H1 (cell line): ENCODE data around the gene LRRC25. TPM values are rescaled to one million over a fixed set of nuclear protein-coding genes. Genes with fewer than 3 reads are reported as not detected.

Source experiments
- CTCF ChIA-PET: fragments of 300-600 bp; sonication (Branson Sonifier 250); formaldehyde crosslinking; loops from one replicate; lab custom pipeline; 2021; ENCODE audit not compliant: partially characterized antibody; lab: Charles Lee
- POLR2A ChIA-PET: fragments of 300-600 bp; sonication (Branson Sonifier 250); formaldehyde crosslinking; loops from one replicate; lab custom pipeline; 2021; ENCODE audit warnings: inconsistent platforms; ENCODE audit not compliant: partially characterized antibody; lab: Charles Lee
- DNase-seq, 2 experiments: peaks; one replicate each; pipeline versions ENCODE4 v3.0.0 to v3.0.0-alpha.2; 2010 to 2022; ENCODE audit warnings: low spot score in 2 of 2, low read depth in 1 of 2, mixed read lengths in 1 of 2
- FAIRE-seq: peaks from 2 replicates; lab custom pipeline; 2011; peaks lifted over from hg19 to GRCh38; lab: Jason Lieb, UNC
- H2AFZ ChIP-seq: 2 replicates; pipeline ENCODE4 v1.8.1; 2012; ENCODE audit warnings: low read length, inconsistent platforms
- H2AK5ac ChIP-seq: 2 replicates; pipeline ENCODE4 v1.6.1; 2013; ENCODE audit warnings: low read depth, low read length
- H2BK120ac ChIP-seq: replicated peaks from 2 replicates; pipeline ENCODE3; 2013; ENCODE audit warnings: low read depth, low read length, inconsistent platforms
- H2BK12ac ChIP-seq: 2 replicates; pipeline ENCODE4 v1.6.1; 2013; ENCODE audit warnings: low read depth, low read length
- H2BK15ac ChIP-seq: 2 replicates; pipeline ENCODE4 v1.6.1; 2013; ENCODE audit warnings: low read length
- H2BK20ac ChIP-seq: 2 replicates; pipeline ENCODE4 v1.6.1; 2013; ENCODE audit warnings: low read length
- H2BK5ac ChIP-seq: 2 replicates; pipeline ENCODE4 v1.6.1; 2013; ENCODE audit warnings: low read depth, low read length
- H3K14ac ChIP-seq: 2 replicates; pipeline ENCODE4 v1.6.1; 2013; ENCODE audit warnings: inconsistent platforms; ENCODE audit not compliant: insufficient read length
- H3K18ac ChIP-seq: 2 replicates; pipeline ENCODE4 v1.6.1; 2013; ENCODE audit warnings: low read length; ENCODE audit errors: extremely low read depth
- H3K23ac ChIP-seq: 2 replicates; pipeline ENCODE4 v1.6.1; 2013; ENCODE audit warnings: inconsistent platforms; ENCODE audit not compliant: insufficient read length
- H3K23me2 ChIP-seq: 2 replicates; pipeline ENCODE4 v1.6.1; 2013; ENCODE audit warnings: low read depth, low read length
- H3K27ac ChIP-seq: 2 replicates; pipeline ENCODE4 v1.6.1; 2011; ENCODE audit warnings: low read depth, low read length, inconsistent platforms
- H3K27me3 ChIP-seq, 4 experiments: replicated peaks in 1 of 4; 1 replicate in 1 of 4; 2 replicates in 3 of 4; pipeline versions ENCODE4 v1.6.1 to v1.8.1; 2011 to 2013; ENCODE audit warnings: low read length in 3 of 4, mild to moderate bottlenecking in 3 of 4, inconsistent platforms in 2 of 4, mixed read lengths in 2 of 4, moderate library complexity in 1 of 4; ENCODE audit not compliant: control insufficient read depth in 3 of 4, insufficient read depth in 3 of 4; ENCODE audit errors: extremely low read depth in 1 of 4
- H3K36me3 ChIP-seq, 4 experiments: 2 replicates each; pipeline versions ENCODE4 v1.6.1 to v1.8.1; 2011 to 2013; ENCODE audit warnings: mild to moderate bottlenecking in 4 of 4, low read length in 3 of 4, moderate library complexity in 2 of 4, control low read depth in 1 of 4, inconsistent platforms in 1 of 4; ENCODE audit not compliant: insufficient read depth in 4 of 4, control insufficient read depth in 2 of 4
- H3K4ac ChIP-seq: replicated peaks from 2 replicates; pipeline ENCODE3; 2013; ENCODE audit warnings: low read length, low read depth, mixed read lengths, inconsistent platforms; ENCODE audit not compliant: insufficient read length
- H3K4me1 ChIP-seq, 4 experiments: replicated peaks in 1 of 4; 1 replicate in 1 of 4; 2 replicates in 3 of 4; pipeline versions ENCODE4 v1.6.1 to v1.8.1; 2011 to 2013; ENCODE audit warnings: low read length in 3 of 4, inconsistent platforms in 2 of 4, mixed read lengths in 1 of 4; ENCODE audit not compliant: insufficient read depth in 4 of 4, control insufficient read depth in 3 of 4
- H3K4me2 ChIP-seq, 2 experiments: 2 replicates each; pipeline versions ENCODE4 v1.6.1 to v1.8.1; 2011 to 2013; ENCODE audit warnings: low read depth in 2 of 2, low read length in 2 of 2, control low read depth in 1 of 2, inconsistent platforms in 1 of 2, mild to moderate bottlenecking in 1 of 2; ENCODE audit not compliant: insufficient read depth in 1 of 2
- H3K4me3 ChIP-seq, 4 experiments: fragments of 200-600, 300-600 bp in 1 of 4; sonication (generic), shearing (Covaris generic), sonication (Bioruptor Twin) in 1 of 4; 2 replicates each; pipeline versions ENCODE4 v1.5.1 to v1.8.1; 2011 to 2016; ENCODE audit warnings: low read length in 4 of 4, low read depth in 3 of 4, control low read depth in 2 of 4, inconsistent platforms in 2 of 4, mild to moderate bottlenecking in 2 of 4, mixed read lengths in 1 of 4, moderate library complexity in 1 of 4; ENCODE audit not compliant: insufficient read depth in 2 of 4; ENCODE audit errors: extremely low read depth in 1 of 4
- H3K56ac ChIP-seq: replicated peaks from 2 replicates; pipeline ENCODE3; 2013; ENCODE audit warnings: low read depth, mild to moderate bottlenecking, mixed read lengths, low read length, inconsistent platforms; ENCODE audit not compliant: insufficient read length
- H3K79me1 ChIP-seq: 2 replicates; pipeline ENCODE4 v1.6.1; 2013; ENCODE audit warnings: low read depth, low read length, control low read depth
- H3K79me2 ChIP-seq, 2 experiments: 2 replicates each; pipeline versions ENCODE4 v1.6.1 to v1.8.1; 2012 to 2013; ENCODE audit warnings: low read length in 2 of 2, mild to moderate bottlenecking in 2 of 2, inconsistent platforms in 1 of 2; ENCODE audit not compliant: insufficient read depth in 2 of 2, control insufficient read depth in 1 of 2
- H3K9ac ChIP-seq, 4 experiments: replicated peaks in 1 of 4; 1 replicate in 1 of 4; 2 replicates in 3 of 4; pipeline versions ENCODE4 v1.6.1 to v1.8.1; 2011 to 2013; ENCODE audit warnings: low read depth in 3 of 4, low read length in 3 of 4, control low read depth in 2 of 4, mild to moderate bottlenecking in 2 of 4, moderate library complexity in 2 of 4, inconsistent platforms in 1 of 4; ENCODE audit errors: extremely low read depth in 1 of 4
- H3K9me3 ChIP-seq, 2 experiments: 2 replicates each; pipeline versions ENCODE4 v1.6.1 to v1.8.1; 2012 to 2013; ENCODE audit warnings: mild to moderate bottlenecking in 2 of 2, moderate library complexity in 2 of 2, control low read depth in 1 of 2, inconsistent platforms in 1 of 2, low read depth in 1 of 2, low read length in 1 of 2, mixed read lengths in 1 of 2; ENCODE audit not compliant: insufficient read depth in 2 of 2
- H4K20me1 ChIP-seq, 2 experiments: replicated peaks in 1 of 2; 2 replicates each; pipeline versions ENCODE3 to v1.8.1; 2011 to 2013; ENCODE audit warnings: inconsistent platforms in 2 of 2, low read length in 2 of 2, mild to moderate bottlenecking in 1 of 2; ENCODE audit not compliant: insufficient read depth in 2 of 2, control insufficient read depth in 1 of 2
- H4K5ac ChIP-seq: 2 replicates; pipeline ENCODE4 v1.6.1; 2013; ENCODE audit warnings: low read length, low read depth, mixed read lengths, inconsistent platforms; ENCODE audit not compliant: insufficient read length
- H4K8ac ChIP-seq: 2 replicates; pipeline ENCODE4 v1.8.0; 2013; ENCODE audit warnings: mild to moderate bottlenecking, moderate library complexity, low read length, inconsistent platforms; ENCODE audit not compliant: insufficient read depth; ENCODE audit errors: extremely low read depth
- H4K91ac ChIP-seq: replicated peaks from 2 replicates; pipeline ENCODE3; 2013; ENCODE audit warnings: low read length, mixed read lengths, inconsistent platforms; ENCODE audit not compliant: insufficient read length
- WGBS, 2 experiments: shearing (Covaris generic) in 1 of 2; methylation state at CpG; one replicate each; pipeline versions ENCODE4 v1.1.6 to v1.1.7; 2013 to 2015; ENCODE audit warnings: low lambda C conversion rate in 2 of 2, mixed read lengths in 2 of 2, inconsistent platforms in 1 of 2, low coverage in 1 of 2, missing lambda C conversion rate in 1 of 2; ENCODE audit not compliant: insufficient replicate concordance in 2 of 2, insufficient coverage in 1 of 2, insufficient read length in 1 of 2; ENCODE audit errors: extremely low coverage in 1 of 2, missing lambda C conversion rate in 1 of 2; 5-methylcytosine and 5-hydroxymethylcytosine counted together
- polyA plus RNA-seq, 7 experiments: library from polyadenylated mRNA; depleted of rRNA in 3 of 7; stranded (reverse) in 5 of 7; unstranded in 2 of 7; fragments of >200 nt in 5 of 7; fragments of 200-250 nt in 2 of 7; gene quantifications; 1 replicate in 5 of 7; 2 replicates in 1 of 7; 4 replicates in 1 of 7; pipeline versions ENCODE4 v1.2.1 to v1.2.3, GENCODE V29; 2011 to 2013; ENCODE audit warnings: missing spikeins in 2 of 7, mixed read lengths in 2 of 7
- total RNA-seq: library from RNA; stranded (reverse); fragmentation: NEBNext Ultra II Directional; extraction: Animal tissue kit (Norgen Biotek cat#: 25700); gene quantifications from 2 replicates; pipeline ENCODE4 v1.2.1, GENCODE V29; 2021

LRRC25 gene
- total and polyA plus RNA-seq, 2 of the 8 experiments (the other 6 are each of a cell fraction or from before 2014, with no cell fraction given): 0.20 to 0.41 TPM

DNA sequence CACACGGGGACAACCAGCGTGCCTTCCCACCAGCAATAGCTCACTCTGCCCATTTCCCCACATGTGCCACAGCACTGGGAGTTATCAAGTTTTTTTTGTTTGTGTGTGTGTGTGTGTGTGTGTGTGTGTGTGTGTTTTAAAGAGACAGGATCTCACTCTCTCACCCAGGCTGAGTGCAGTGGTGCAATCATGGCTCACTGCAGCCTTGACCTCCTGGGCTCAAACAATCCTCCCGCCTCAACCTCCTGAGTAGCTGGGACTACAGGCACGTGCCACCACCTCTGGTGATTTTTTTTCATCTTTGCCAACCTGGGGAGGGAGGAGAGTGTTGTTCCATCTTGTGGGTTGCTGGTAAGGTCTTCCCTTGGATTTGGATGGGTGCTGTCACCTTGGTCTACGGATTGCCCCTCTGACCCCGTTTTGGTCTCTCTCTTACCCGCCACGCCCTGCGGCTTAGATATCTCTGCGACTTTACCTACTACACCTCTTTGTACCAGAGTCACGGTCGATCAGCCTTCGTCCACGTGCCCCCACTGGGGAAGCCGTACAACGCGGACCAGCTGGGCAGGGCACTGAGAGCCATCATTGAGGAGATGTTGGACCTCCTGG lies 34.4 kb downstream of the LRRC25 start:
- H2BK15ac ChIP-seq: peak overlapping the region; percentile 92
- WGBS, 2 experiments: 96% methylated on average over 17 of the region's 17 CpGs; no CpG with 5 or more reads in 1 of the 2 experiments
- H3K4me1 ChIP-seq: peaks cover 1 to 8% (median 5%) of the 10 kb centered on the region in 4 experiments; a peak in 5 of 7 replicates
- H4K20me1 ChIP-seq: no peaks in the 10 kb centered on the region
- H2BK5ac ChIP-seq: peak overlapping the region; percentile 89
- ChIA-PET POLR2A (interaction anchor here (0.6 to 4.0 kb wide), 11 partner anchors 10 to 82 kb away, joined by 3 to 20 read pairs (median 3); partner anchors contain the start of genes GDF15 and JUND), CTCF (interaction anchor here (0.7 to 4.7 kb wide), 8 partner anchors 11 to 63 kb away, joined by 3 to 27 read pairs (median 6); partner anchors contain the start of gene GDF15)
- no peak overlapping the region; a peak in 1 of 7 replicates for H3K9ac ChIP-seq
- peak overlapping the region; percentile 32; the same call in 1 of the 2 replicates for H4K8ac ChIP-seq
- no peak overlapping the region for H3K23ac ChIP-seq
- no peak overlapping the region for H3K56ac ChIP-seq
- DNase-seq (no peak), FAIRE-seq (no peak)
- H3K9me3 ChIP-seq: no peaks in the 10 kb centered on the region
- peaks cover 0 to 4% (median 2%) of the 10 kb centered on the region in 4 experiments; a peak in 2 of 8 replicates for H3K36me3 ChIP-seq
- no peak overlapping the region for H3K27ac ChIP-seq
- no peak overlapping the region for H2AFZ ChIP-seq
- H3K4ac ChIP-seq: peak overlapping the region; percentile 48
- no peaks in the 10 kb centered on the region for H3K27me3 ChIP-seq
- no peak overlapping the region for H4K5ac ChIP-seq
- no peaks in the 10 kb centered on the region for H3K79me2 ChIP-seq
- no peak overlapping the region for H3K4me3 ChIP-seq
- H2BK12ac ChIP-seq: peak overlapping the region; percentile 96
- peak overlapping the region; percentile 72; the same call in 1 of the 2 replicates for H2BK20ac ChIP-seq
- no peak overlapping the region for H2BK120ac ChIP-seq
- peak overlapping the region; percentile 25; the same call in 1 of the 2 replicates for H2AK5ac ChIP-seq
- no peak overlapping the region for H3K4me2 ChIP-seq
- peak overlapping the region; percentile 69 for H4K91ac ChIP-seq
- H3K18ac ChIP-seq: peak overlapping the region; percentile 71
- no peak overlapping the region for H3K14ac ChIP-seq
- H3K23me2 ChIP-seq: no peaks in the 10 kb centered on the region
- H3K79me1 ChIP-seq: no peaks in the 10 kb centered on the region
